KOPT-K1 (cell line): ENCODE results near the gene PIK3C2G.

Experiments used
- H3K27ac ChIP-seq: fragments of 200-600 bp; sonication (generic); 2 replicates; pipeline ENCODE4 v1.5.1; 2016; ENCODE audit warnings: antibody characterized with exemption, mild to moderate bottlenecking, low read depth, low read length; ENCODE audit not compliant: poor library complexity, severe bottlenecking
- H3K36me3 ChIP-seq: fragments of 200-600 bp; sonication (generic); 2 replicates; pipeline ENCODE4 v1.5.1; 2017; ENCODE audit warnings: antibody characterized with exemption, mild to moderate bottlenecking, low read length, moderate library complexity; ENCODE audit not compliant: insufficient read depth
- H3K9me3 ChIP-seq: fragments of 200-600 bp; sonication (generic); 2 replicates; pipeline ENCODE4 v1.5.1; 2017; ENCODE audit warnings: antibody characterized with exemption, low read length, mild to moderate bottlenecking; ENCODE audit not compliant: insufficient read depth, poor library complexity, severe bottlenecking

PIK3C2G gene

DNA sequence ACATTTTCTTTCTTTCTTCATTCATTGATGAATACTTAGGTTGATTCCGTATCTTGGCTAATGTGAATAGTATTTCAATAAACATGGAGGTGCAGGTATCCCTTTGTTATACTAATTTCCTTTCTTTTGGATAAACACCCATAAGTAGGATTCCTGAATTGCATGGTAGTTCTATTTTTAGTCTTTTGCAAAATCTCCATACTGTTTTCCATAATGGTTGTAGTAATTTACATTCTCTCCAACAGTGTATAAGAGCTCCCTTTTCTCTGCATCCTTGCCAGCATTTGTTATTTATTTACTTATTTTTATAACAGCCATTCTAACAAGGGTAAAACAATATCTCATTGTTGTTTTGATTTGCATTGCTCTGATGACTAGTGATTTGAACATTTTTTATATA lies 36.6 kb downstream of the PIK3C2G start:
- H3K27ac ChIP-seq, result no peak overlapping the region
- peaks cover 5% of the 10 kb centered on the region for H3K9me3 ChIP-seq
- H3K36me3 ChIP-seq, result no peaks in the 10 kb centered on the region

GRCh38 chr12:18302809-18303430 lies 41.6 kb downstream of the PIK3C2G start:
- no peaks in the 10 kb centered on the region for H3K36me3 ChIP-seq
- peaks cover 5% of the 10 kb centered on the region for H3K9me3 ChIP-seq
- H3K27ac ChIP-seq, result no peak overlapping the region

- H3K9me3 ChIP-seq, result peaks cover 5% of the 10 kb centered on the region
- no peak overlapping the region for H3K27ac ChIP-seq
- no peaks in the 10 kb centered on the region for H3K36me3 ChIP-seq
Measured at GRCh38 chr12:18304609-18305008, 43.3 kb downstream of the PIK3C2G start.

GRCh38 chr12:18306311-18306710 lies 45.0 kb downstream of the PIK3C2G start:
- no peak overlapping the region for H3K27ac ChIP-seq
- H3K9me3 ChIP-seq, result no peaks in the 10 kb centered on the region
- H3K36me3 ChIP-seq, result no peaks in the 10 kb centered on the region

GRCh38 chr12:18313306-18313705 lies 52.0 kb downstream of the PIK3C2G start:
- Histone ChIP-seq H3K9me3 (no peaks in the 10 kb centered on the region), H3K27ac (no peak overlapping the region), H3K36me3 (no peaks in the 10 kb centered on the region)

GRCh38 chr12:18320036-18320617 lies 58.8 kb downstream of the PIK3C2G start:
- H3K27ac ChIP-seq, result no peak overlapping the region
- no peaks in the 10 kb centered on the region for H3K9me3 ChIP-seq
- H3K36me3 ChIP-seq, result no peaks in the 10 kb centered on the region

- Histone ChIP-seq H3K9me3 (no peaks in the 10 kb centered on the region), H3K36me3 (no peaks in the 10 kb centered on the region), H3K27ac (no peak overlapping the region)
Measured at GRCh38 chr12:18320976-18321375, 59.7 kb downstream of the PIK3C2G start.

GRCh38 chr12:18323159-18323558 lies 61.8 kb downstream of the PIK3C2G start:
- H3K9me3 ChIP-seq, result no peaks in the 10 kb centered on the region
- no peaks in the 10 kb centered on the region for H3K36me3 ChIP-seq
- H3K27ac ChIP-seq, result no peak overlapping the region

GRCh38 chr12:18327036-18327435 lies 65.7 kb downstream of the PIK3C2G start:
- Histone ChIP-seq H3K9me3 (no peaks in the 10 kb centered on the region), H3K27ac (no peak overlapping the region), H3K36me3 (no peaks in the 10 kb centered on the region)

DNA sequence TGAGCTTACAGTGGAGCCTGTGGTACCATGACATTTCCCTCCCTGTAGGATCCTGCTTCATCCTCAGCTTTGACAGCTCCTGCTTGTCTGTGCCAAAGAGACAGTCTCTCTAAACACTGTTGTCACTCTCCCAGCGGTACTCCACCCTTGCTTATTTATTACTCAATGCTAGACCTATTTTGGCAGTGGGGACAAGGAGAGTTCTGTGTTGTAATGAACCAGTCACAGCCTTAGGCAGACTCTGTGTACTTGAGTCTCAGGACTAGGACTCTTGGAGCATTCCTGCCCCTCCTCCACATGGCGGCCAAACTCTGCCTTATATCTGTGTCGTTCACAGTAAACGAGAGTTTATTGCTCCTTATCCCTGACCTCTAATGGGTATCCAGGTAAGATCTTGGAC lies 70.9 kb downstream of the PIK3C2G start:
- H3K36me3 ChIP-seq, result no peaks in the 10 kb centered on the region
- no peak overlapping the region for H3K27ac ChIP-seq
- no peaks in the 10 kb centered on the region for H3K9me3 ChIP-seq

DNA sequence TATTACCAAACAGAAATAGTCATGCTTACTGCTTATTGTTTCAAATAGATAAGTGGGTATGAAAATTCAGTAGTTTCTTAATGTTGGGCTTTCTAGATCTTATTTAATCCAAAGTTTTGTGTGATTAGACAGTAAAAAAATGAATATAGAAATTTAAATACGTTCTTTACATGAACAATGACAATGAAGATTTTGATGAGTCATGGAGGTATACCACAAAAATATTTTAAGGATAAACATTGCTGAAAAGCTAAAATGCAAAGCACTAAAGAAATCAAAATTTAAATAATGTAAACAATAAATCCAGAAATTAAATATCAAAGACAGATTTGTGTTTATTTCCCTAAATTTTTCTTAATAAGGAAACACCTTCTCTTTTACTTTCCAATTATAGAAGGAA lies 78.3 kb downstream of the PIK3C2G start:
- Histone ChIP-seq H3K27ac (no peak overlapping the region), H3K9me3 (no peaks in the 10 kb centered on the region), H3K36me3 (no peaks in the 10 kb centered on the region)

DNA sequence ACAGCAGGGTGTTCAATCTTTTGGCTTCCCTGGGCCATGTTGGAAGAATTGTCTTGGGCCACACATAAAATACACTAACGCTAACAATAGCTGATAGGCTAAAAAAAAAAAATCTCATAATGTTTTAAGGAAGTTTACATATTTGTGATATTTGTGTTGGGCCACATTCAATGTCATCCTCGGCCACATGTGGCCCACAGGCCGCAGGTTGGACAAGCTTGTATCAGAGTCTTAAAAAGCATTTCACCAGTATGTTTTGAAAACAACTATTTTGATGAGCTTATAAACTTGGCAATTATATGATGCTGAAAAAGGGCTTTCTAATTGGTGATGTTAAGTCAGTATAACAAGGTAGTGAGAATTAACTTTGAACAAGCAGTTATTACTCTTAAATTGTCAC lies 78.9 kb downstream of the PIK3C2G start:
- no peaks in the 10 kb centered on the region for H3K9me3 ChIP-seq
- no peaks in the 10 kb centered on the region for H3K36me3 ChIP-seq
- H3K27ac ChIP-seq, result no peak overlapping the region

DNA sequence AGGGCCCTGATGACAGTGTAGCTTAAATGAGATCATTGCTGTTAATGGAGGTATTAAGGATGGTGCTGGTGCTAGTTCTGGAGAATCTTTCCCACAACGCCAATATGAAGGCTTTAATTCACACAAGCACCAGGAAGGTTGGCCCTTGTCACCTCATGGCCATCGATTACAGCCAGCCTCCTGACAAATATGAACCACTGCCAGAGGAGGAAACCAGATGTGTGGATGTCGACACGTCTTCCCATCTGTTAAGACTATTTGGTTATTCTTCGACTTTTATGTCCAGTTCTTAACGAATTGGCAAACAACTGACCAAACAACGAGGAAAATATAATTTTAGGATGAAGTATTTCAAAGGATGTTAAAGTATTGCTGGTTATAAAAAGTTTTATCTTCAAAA lies 79.5 kb downstream of the PIK3C2G start:
- H3K9me3 ChIP-seq, result no peaks in the 10 kb centered on the region
- no peaks in the 10 kb centered on the region for H3K36me3 ChIP-seq
- no peak overlapping the region for H3K27ac ChIP-seq

GRCh38 chr12:18343708-18344107 lies 82.4 kb downstream of the PIK3C2G start:
- Histone ChIP-seq H3K9me3 (no peaks in the 10 kb centered on the region), H3K27ac (no peak overlapping the region), H3K36me3 (no peaks in the 10 kb centered on the region)

- Histone ChIP-seq H3K36me3 (no peaks in the 10 kb centered on the region), H3K27ac (no peak overlapping the region), H3K9me3 (no peaks in the 10 kb centered on the region)
Measured at GRCh38 chr12:18345021-18345735, 83.9 kb downstream of the PIK3C2G start.

DNA sequence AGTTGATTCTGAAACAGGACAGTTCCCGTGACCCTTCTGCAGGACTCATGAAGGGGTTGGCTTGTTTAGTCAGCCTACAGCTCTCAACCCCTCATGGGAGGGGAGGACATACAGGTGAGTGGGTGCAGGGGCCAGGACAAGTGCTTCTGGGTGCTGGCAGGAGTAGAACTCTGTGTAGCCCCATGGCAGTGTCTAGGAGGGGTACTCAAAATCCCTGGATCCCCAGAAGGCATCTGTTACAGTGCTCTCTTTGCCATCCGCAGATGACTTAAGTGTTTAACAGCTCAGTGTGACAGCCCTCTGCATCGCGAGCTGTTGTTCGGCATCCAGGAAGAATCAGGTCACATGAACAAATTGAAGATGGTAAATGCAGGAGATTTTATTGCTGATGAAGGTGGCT lies 91.0 kb downstream of the PIK3C2G start:
- Histone ChIP-seq H3K27ac (no peak overlapping the region), H3K9me3 (no peaks in the 10 kb centered on the region), H3K36me3 (no peaks in the 10 kb centered on the region)
